PFSK-1 (cell line): ENCODE data around the gene SLITRK2.

Experiments used
- POLR2AphosphoS5 ChIP-seq: IDR thresholded peaks from 2 replicates; pipeline ENCODE4 v1.6.1; 2012; ENCODE audit warnings: low read depth, mild to moderate bottlenecking, control low read depth, low read length, moderate library complexity
- TF ChIP-seq, protein P1 (sequence below), 2 experiments: IDR thresholded peaks; 2 replicates each; pipeline versions ENCODE4 v1.6.1 to v1.8.0; 2011 to 2012; ENCODE audit warnings: low read depth in 2 of 2, low read length in 2 of 2, control low read depth in 1 of 2, inconsistent platforms in 1 of 2, mild to moderate bottlenecking in 1 of 2, moderate library complexity in 1 of 2; ENCODE audit not compliant: insufficient read depth in 1 of 2

DNA sequence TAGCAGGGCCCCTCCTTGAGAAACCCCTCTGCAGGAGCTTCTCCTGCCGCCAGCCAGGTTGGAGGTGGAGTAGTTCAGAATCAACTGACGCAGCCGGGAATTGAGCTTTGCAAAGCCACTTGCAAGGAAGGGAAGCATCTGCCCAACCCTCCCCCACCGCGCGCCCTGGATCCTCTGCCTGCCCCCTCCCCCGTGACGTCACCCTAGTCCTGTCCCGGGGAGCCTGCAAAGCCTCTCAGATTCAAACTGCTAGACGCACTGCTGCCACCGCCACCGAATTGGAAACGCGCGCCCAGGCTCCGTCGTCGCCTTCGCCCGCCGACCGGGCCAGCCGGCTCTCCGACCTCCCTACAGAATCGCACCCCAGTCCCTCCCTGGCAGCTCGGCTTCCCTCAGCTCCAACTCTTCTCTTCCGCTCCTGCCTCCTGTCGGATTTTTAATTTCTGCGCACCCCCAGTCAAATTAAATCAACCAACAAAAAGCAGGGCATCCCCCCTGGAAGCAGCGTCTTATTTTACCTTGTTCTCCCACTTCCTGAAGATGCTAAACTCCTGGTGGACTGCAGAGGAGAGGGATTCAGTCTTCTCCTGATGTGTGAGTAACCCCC, 3.8 kb downstream of the SLITRK2 start:
- TF ChIP-seq POLR2AphosphoS5, result no peak
- TF ChIP-seq, protein P1, sequence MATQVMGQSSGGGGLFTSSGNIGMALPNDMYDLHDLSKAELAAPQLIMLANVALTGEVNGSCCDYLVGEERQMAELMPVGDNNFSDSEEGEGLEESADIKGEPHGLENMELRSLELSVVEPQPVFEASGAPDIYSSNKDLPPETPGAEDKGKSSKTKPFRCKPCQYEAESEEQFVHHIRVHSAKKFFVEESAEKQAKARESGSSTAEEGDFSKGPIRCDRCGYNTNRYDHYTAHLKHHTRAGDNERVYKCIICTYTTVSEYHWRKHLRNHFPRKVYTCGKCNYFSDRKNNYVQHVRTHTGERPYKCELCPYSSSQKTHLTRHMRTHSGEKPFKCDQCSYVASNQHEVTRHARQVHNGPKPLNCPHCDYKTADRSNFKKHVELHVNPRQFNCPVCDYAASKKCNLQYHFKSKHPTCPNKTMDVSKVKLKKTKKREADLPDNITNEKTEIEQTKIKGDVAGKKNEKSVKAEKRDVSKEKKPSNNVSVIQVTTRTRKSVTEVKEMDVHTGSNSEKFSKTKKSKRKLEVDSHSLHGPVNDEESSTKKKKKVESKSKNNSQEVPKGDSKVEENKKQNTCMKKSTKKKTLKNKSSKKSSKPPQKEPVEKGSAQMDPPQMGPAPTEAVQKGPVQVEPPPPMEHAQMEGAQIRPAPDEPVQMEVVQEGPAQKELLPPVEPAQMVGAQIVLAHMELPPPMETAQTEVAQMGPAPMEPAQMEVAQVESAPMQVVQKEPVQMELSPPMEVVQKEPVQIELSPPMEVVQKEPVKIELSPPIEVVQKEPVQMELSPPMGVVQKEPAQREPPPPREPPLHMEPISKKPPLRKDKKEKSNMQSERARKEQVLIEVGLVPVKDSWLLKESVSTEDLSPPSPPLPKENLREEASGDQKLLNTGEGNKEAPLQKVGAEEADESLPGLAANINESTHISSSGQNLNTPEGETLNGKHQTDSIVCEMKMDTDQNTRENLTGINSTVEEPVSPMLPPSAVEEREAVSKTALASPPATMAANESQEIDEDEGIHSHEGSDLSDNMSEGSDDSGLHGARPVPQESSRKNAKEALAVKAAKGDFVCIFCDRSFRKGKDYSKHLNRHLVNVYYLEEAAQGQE (IDR thresholded peaks at IDR 0.05; ENCODE audit: insufficient read depth in 1 of 2, low read depth in 2 of 2, low read length in 2 of 2), result no peak
